H9 (cell line): Measurements from ENCODE around the gene TMEM171. TPM values are rescaled to one million over a fixed set of nuclear protein-coding genes. Genes with fewer than 3 reads are reported as not detected.

Experiments used
- DNase-seq: peaks from one replicate; pipeline ENCODE4 v3.0.0-alpha.2; 2017
- H2AFZ ChIP-seq: one replicate; pipeline ENCODE4 v1.6.1; 2013; ENCODE audit warnings: mild to moderate bottlenecking, low read length, control low read depth, moderate library complexity
- H2AK5ac ChIP-seq: 2 replicates; pipeline ENCODE4 v1.6.1; 2013; ENCODE audit warnings: low read length, control low read depth, mixed read lengths; ENCODE audit not compliant: insufficient read length
- H2BK120ac ChIP-seq: one replicate; pipeline ENCODE4 v1.6.1; 2013; ENCODE audit warnings: low read depth, mild to moderate bottlenecking, low read length, control low read depth, inconsistent platforms; ENCODE audit not compliant: poor library complexity, severe bottlenecking
- H2BK12ac ChIP-seq: 2 replicates; pipeline ENCODE4 v1.6.1; 2013; ENCODE audit warnings: low read length, control low read depth, mixed read lengths, low read depth; ENCODE audit not compliant: insufficient read length
- H2BK15ac ChIP-seq: 2 replicates; pipeline ENCODE4 v1.6.1; 2013; ENCODE audit warnings: low read depth, low read length, control low read depth
- H2BK20ac ChIP-seq: one replicate; pipeline ENCODE4 v1.6.1; 2013; ENCODE audit warnings: low read depth, mild to moderate bottlenecking, low read length, control low read depth, inconsistent platforms; ENCODE audit not compliant: poor library complexity, severe bottlenecking
- H2BK5ac ChIP-seq: 2 replicates; pipeline ENCODE4 v1.6.1; 2013; ENCODE audit warnings: low read length, control low read depth, mixed read lengths; ENCODE audit not compliant: insufficient read length
- H3K14ac ChIP-seq: 2 replicates; pipeline ENCODE4 v1.6.1; 2013; ENCODE audit warnings: low read length, control low read depth; ENCODE audit not compliant: insufficient read depth
- H3K18ac ChIP-seq: 2 replicates; pipeline ENCODE4 v1.6.1; 2013; ENCODE audit warnings: low read depth, mild to moderate bottlenecking, mixed read lengths, low read length, control low read depth; ENCODE audit not compliant: insufficient read length
- H3K23ac ChIP-seq: 2 replicates; pipeline ENCODE4 v1.6.1; 2013; ENCODE audit warnings: low read length, control low read depth, mixed read lengths, low read depth; ENCODE audit not compliant: insufficient read length
- H3K23me2 ChIP-seq: 2 replicates; pipeline ENCODE4 v1.6.1; 2013; ENCODE audit warnings: low read depth, mild to moderate bottlenecking, mixed read lengths, low read length, control low read depth; ENCODE audit not compliant: insufficient read length, poor library complexity, severe bottlenecking
- H3K27ac ChIP-seq: 2 replicates; pipeline ENCODE4 v1.5.1; 2013; ENCODE audit warnings: low read length, control low read depth, mixed read lengths, low read depth; ENCODE audit not compliant: insufficient read length
- H3K27me3 ChIP-seq: 2 replicates; pipeline ENCODE4 v1.6.1; 2013; ENCODE audit warnings: low read length, control low read depth, inconsistent platforms; ENCODE audit not compliant: insufficient read depth
- H3K4ac ChIP-seq: 2 replicates; pipeline ENCODE4 v1.6.1; 2013; ENCODE audit warnings: low read depth, mild to moderate bottlenecking, control low read depth, inconsistent platforms, low read length, moderate library complexity
- H3K4me1 ChIP-seq: 2 replicates; pipeline ENCODE4 v1.6.1; 2013; ENCODE audit warnings: low read length, control low read depth, inconsistent platforms; ENCODE audit not compliant: insufficient read depth
- H3K4me2 ChIP-seq: 2 replicates; pipeline ENCODE4 v1.6.1; 2013; ENCODE audit warnings: low read length, control low read depth, mixed read lengths; ENCODE audit not compliant: insufficient read length, insufficient read depth
- H3K56ac ChIP-seq: 2 replicates; pipeline ENCODE4 v1.6.1; 2013; ENCODE audit warnings: low read depth, mild to moderate bottlenecking, mixed read lengths, low read length, control low read depth; ENCODE audit not compliant: insufficient read length
- H3K79me1 ChIP-seq: 2 replicates; pipeline ENCODE4 v1.6.1; 2013; ENCODE audit warnings: low read depth, mild to moderate bottlenecking, moderate library complexity, low read length, control low read depth, inconsistent platforms; ENCODE audit not compliant: insufficient read depth, poor library complexity, severe bottlenecking
- H3K79me2 ChIP-seq: 2 replicates; pipeline ENCODE4 v1.6.1; 2013; ENCODE audit warnings: low read length, control low read depth, inconsistent platforms; ENCODE audit not compliant: insufficient read depth
- H3K9ac ChIP-seq: 2 replicates; pipeline ENCODE4 v1.6.1; 2013; ENCODE audit warnings: low read length, control low read depth, mixed read lengths; ENCODE audit not compliant: insufficient read length; ENCODE audit errors: extremely low read depth
- H3K9me3 ChIP-seq: one replicate; pipeline ENCODE4 v1.6.1; 2013; ENCODE audit warnings: low read depth, low read length, inconsistent platforms; ENCODE audit not compliant: control insufficient read depth
- H3T11ph ChIP-seq: one replicate; pipeline ENCODE4 v1.6.1; 2013; ENCODE audit warnings: mild to moderate bottlenecking, low read length, control low read depth, inconsistent platforms
- H4K20me1 ChIP-seq: one replicate; pipeline ENCODE4 v1.6.1; 2013; ENCODE audit not compliant: control insufficient read depth, insufficient read length, insufficient read depth
- H4K5ac ChIP-seq: 2 replicates; pipeline ENCODE4 v1.6.1; 2013; ENCODE audit warnings: low read depth, mild to moderate bottlenecking, mixed read lengths, low read length, control low read depth; ENCODE audit not compliant: insufficient read length
- H4K8ac ChIP-seq: replicated peaks from 2 replicates; pipeline ENCODE4 v1.6.1; 2013; ENCODE audit warnings: low read length, control low read depth, mixed read lengths, low read depth; ENCODE audit not compliant: insufficient read length
- H4K91ac ChIP-seq: 2 replicates; pipeline ENCODE4 v1.6.1; 2013; ENCODE audit warnings: low read depth, mild to moderate bottlenecking, moderate library complexity, mixed read lengths, low read length, control low read depth; ENCODE audit not compliant: insufficient read length
- H3K27ac Mint-ChIP-seq, 3 experiments: 2 replicates in 2 of 3; 3 replicates in 1 of 3; pipeline ENCODE4 v1.8.0; 2020 to 2021; ENCODE audit warnings: mixed read lengths in 3 of 3, mild to moderate bottlenecking in 1 of 3, moderate library complexity in 1 of 3
- H3K27me3 Mint-ChIP-seq: 2 replicates; pipeline ENCODE4 v1.8.0; 2021; ENCODE audit warnings: low read depth, mild to moderate bottlenecking, moderate library complexity, mixed read lengths
- H3K36me3 Mint-ChIP-seq, 3 experiments: 2 replicates in 2 of 3; 3 replicates in 1 of 3; pipeline ENCODE4 v1.8.0; 2020 to 2021; ENCODE audit warnings: low read depth in 3 of 3, mixed read lengths in 3 of 3; ENCODE audit not compliant: insufficient read depth in 1 of 3
- H3K4me1 Mint-ChIP-seq, 2 experiments: 2 replicates each; pipeline ENCODE4 v1.8.0; 2020; ENCODE audit warnings: mixed read lengths in 2 of 2
- H3K4me3 Mint-ChIP-seq, 2 experiments: 2 replicates in 1 of 2; 3 replicates in 1 of 2; pipeline ENCODE4 v1.8.0; 2020 to 2021; ENCODE audit warnings: mild to moderate bottlenecking in 2 of 2, mixed read lengths in 2 of 2, moderate library complexity in 1 of 2
- H3K9me3 Mint-ChIP-seq, 2 experiments: 2 replicates in 1 of 2; 3 replicates in 1 of 2; pipeline ENCODE4 v1.8.0; 2020; ENCODE audit warnings: mild to moderate bottlenecking in 2 of 2, mixed read lengths in 2 of 2, moderate library complexity in 1 of 2
- CTCF ChIP-seq: fragments of 200-600 bp; sonication (generic); conservative IDR thresholded peaks from 3 replicates; pipeline ENCODE4 v1.8.0; 2021; ENCODE audit warnings: antibody characterized with exemption, mild to moderate bottlenecking
- WGBS: extraction: QIAGEN DNeasy Blood & Tissue Kit; methylation state at CpG from one replicate; pipeline ENCODE4 v1.1.7; 2013; ENCODE audit warnings: missing lambda C conversion rate, low lambda C conversion rate, mixed read lengths; ENCODE audit not compliant: insufficient read length; ENCODE audit errors: extremely low coverage; 5-methylcytosine and 5-hydroxymethylcytosine counted together
- total RNA-seq: library from RNA; stranded (reverse); gene quantifications from 2 replicates; pipeline ENCODE4 v1.2.1, GENCODE V29; 2021

Gene TMEM171
- total RNA-seq, 1 experiment from 2014 or later: 0.42 TPM

DNA sequence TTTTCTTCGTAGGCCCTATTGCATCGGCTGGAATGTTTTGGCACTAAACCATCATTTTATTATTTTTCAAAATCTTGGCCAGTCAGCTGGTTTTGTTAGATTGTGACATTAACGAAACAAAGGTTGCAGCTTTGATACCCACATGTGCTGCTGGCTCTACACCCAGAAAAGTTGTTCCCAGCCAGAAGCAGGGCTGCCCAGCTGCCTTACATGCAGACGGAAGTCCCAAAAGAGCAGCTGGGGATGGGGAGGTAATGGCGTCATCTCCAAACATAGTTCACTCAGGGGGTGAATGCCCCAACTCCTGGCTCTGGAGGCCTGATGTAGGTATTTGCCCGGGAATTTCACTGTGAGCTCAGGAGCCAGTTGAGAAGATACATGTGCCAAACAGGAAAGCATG, 23.3 kb downstream of the TMEM171 start:
- Mint-ChIP-seq H3K4me1 (no peaks in the 10 kb centered on the region), H3K4me3 (no peak overlapping the region), H3K36me3 (no peaks in the 10 kb centered on the region), H3K27ac (peak overlapping the region in 1 of 3 experiments; percentile 78; a peak in 2 of 7 replicates), H3K9me3 (no peaks in the 10 kb centered on the region), H3K27me3 (no peaks in the 10 kb centered on the region; the same call in 1 of the 2 replicates)
- H3K9me3 ChIP-seq: no peaks in the 10 kb centered on the region
- H3K79me1 ChIP-seq: no peaks in the 10 kb centered on the region
- TF ChIP-seq CTCF: no peak
- no peak overlapping the region for H2BK5ac ChIP-seq
- no peak overlapping the region for H3K9ac ChIP-seq
- H4K91ac ChIP-seq: no peak overlapping the region
- no peak overlapping the region for H3K27ac ChIP-seq
- no peak overlapping the region for H3K4me2 ChIP-seq
- no peak overlapping the region for H3K4ac ChIP-seq
- H3K23me2 ChIP-seq: no peaks in the 10 kb centered on the region
- no peak overlapping the region for H3K56ac ChIP-seq
- no peak overlapping the region for H2BK15ac ChIP-seq
- no peak overlapping the region for H3K18ac ChIP-seq
- no peak overlapping the region for H4K5ac ChIP-seq
- no peak overlapping the region for H2AFZ ChIP-seq
- H2BK12ac ChIP-seq: no peak overlapping the region
- no CpG with 5 or more reads among the region's 6 CpGs for WGBS
- H3K23ac ChIP-seq: no peak overlapping the region
- DNase-seq: no peak
- no peaks in the 10 kb centered on the region for H3K27me3 ChIP-seq
- no peaks in the 10 kb centered on the region for H4K20me1 ChIP-seq
- H3K14ac ChIP-seq: no peak overlapping the region
- H2BK120ac ChIP-seq: no peak overlapping the region
- H3K4me1 ChIP-seq: no peaks in the 10 kb centered on the region
- H2BK20ac ChIP-seq: no peak overlapping the region
- H3K79me2 ChIP-seq: no peaks in the 10 kb centered on the region
- H4K8ac ChIP-seq: no peak overlapping the region
- no peak overlapping the region for H3T11ph ChIP-seq
- no peak overlapping the region for H2AK5ac ChIP-seq
